Measurements from ENCODE around the gene PLAC8.

Gene PLAC8

GRCh38 chr4:83110970-83111750 lies 3.4 kb downstream of the PLAC8 start:
- H3K4me3 ChIP-seq (ENCODE audit: low read depth, low read length): peak overlapping the region; percentile 67
- peak; percentile 31 for DNase-seq (ENCODE audit: low read depth)
- no peak for TF ChIP-seq MAX (IDR thresholded peaks at IDR 0.05; ENCODE audit: low read depth, low read length)
- no peak for TF ChIP-seq MYC (IDR thresholded peaks at IDR 0.05; ENCODE audit: low read depth, low read length)
- TF ChIP-seq POLR2A (IDR thresholded peaks at IDR 0.05; ENCODE audit: extremely low read depth, insufficient read length): no peak
- TF ChIP-seq CTCF (IDR thresholded peaks at IDR 0.05; ENCODE audit: low read depth, low read length): no peak

GRCh38 chr4:83110223-83110945 lies 4.1 kb downstream of the PLAC8 start:
- TF ChIP-seq MYC (IDR thresholded peaks at IDR 0.05; ENCODE audit: low read depth, low read length) (peak; percentile 98), CTCF (IDR thresholded peaks at IDR 0.05; ENCODE audit: low read depth, low read length) (peak; percentile 79), MAX (IDR thresholded peaks at IDR 0.05; ENCODE audit: low read depth, low read length) (peak; percentile 93), POLR2A (IDR thresholded peaks at IDR 0.05; ENCODE audit: extremely low read depth, insufficient read length) (peak; percentile 43)
- peak; percentile 94 for DNase-seq (ENCODE audit: low read depth)
- H3K4me3 ChIP-seq (ENCODE audit: low read depth, low read length): peak overlapping the region; percentile 67

GRCh38 chr4:83109480-83110222 lies 4.9 kb downstream of the PLAC8 start:
- TF ChIP-seq CTCF (IDR thresholded peaks at IDR 0.05; ENCODE audit: low read depth, low read length): no peak
- TF ChIP-seq POLR2A (IDR thresholded peaks at IDR 0.05; ENCODE audit: extremely low read depth, insufficient read length): no peak
- TF ChIP-seq MAX (IDR thresholded peaks at IDR 0.05; ENCODE audit: low read depth, low read length): no peak
- TF ChIP-seq MYC (IDR thresholded peaks at IDR 0.05; ENCODE audit: low read depth, low read length): no peak
- H3K4me3 ChIP-seq (ENCODE audit: low read depth, low read length): peak overlapping the region; percentile 67
- peak; percentile 87 for DNase-seq (ENCODE audit: low read depth)

- TF ChIP-seq CTCF (IDR thresholded peaks at IDR 0.05; ENCODE audit: low read depth, low read length): no peak
- no peak for TF ChIP-seq POLR2A (IDR thresholded peaks at IDR 0.05; ENCODE audit: extremely low read depth, insufficient read length)
- TF ChIP-seq MYC (IDR thresholded peaks at IDR 0.05; ENCODE audit: low read depth, low read length): no peak
- no peak for TF ChIP-seq MAX (IDR thresholded peaks at IDR 0.05; ENCODE audit: low read depth, low read length)
- H3K4me3 ChIP-seq (ENCODE audit: low read depth, low read length): peak overlapping the region; percentile 67
- no peak for DNase-seq (ENCODE audit: low read depth)
Observed at GRCh38 chr4:83108101-83108861, 6.2 kb downstream of the PLAC8 start.

GRCh38 chr4:83107631-83108030 lies 6.9 kb downstream of the PLAC8 start:
- H3K4me3 ChIP-seq (ENCODE audit: low read depth, low read length): no peak overlapping the region
- no peak for TF ChIP-seq MAX (IDR thresholded peaks at IDR 0.05; ENCODE audit: low read depth, low read length)
- TF ChIP-seq POLR2A (IDR thresholded peaks at IDR 0.05; ENCODE audit: extremely low read depth, insufficient read length): no peak
- no peak for TF ChIP-seq MYC (IDR thresholded peaks at IDR 0.05; ENCODE audit: low read depth, low read length)
- no peak for TF ChIP-seq CTCF (IDR thresholded peaks at IDR 0.05; ENCODE audit: low read depth, low read length)
- no peak for DNase-seq (ENCODE audit: low read depth)

Data from NB4 (cell line).